ENCODE data around the gene FCRL3. TPM values are rescaled to one million over a fixed set of nuclear protein-coding genes. Genes with fewer than 3 reads are reported as not detected.

Gene FCRL3
- total RNA-seq, 6 experiments from 2014 or later = 0.12 to 0.60 (median 0.20) TPM

DNA sequence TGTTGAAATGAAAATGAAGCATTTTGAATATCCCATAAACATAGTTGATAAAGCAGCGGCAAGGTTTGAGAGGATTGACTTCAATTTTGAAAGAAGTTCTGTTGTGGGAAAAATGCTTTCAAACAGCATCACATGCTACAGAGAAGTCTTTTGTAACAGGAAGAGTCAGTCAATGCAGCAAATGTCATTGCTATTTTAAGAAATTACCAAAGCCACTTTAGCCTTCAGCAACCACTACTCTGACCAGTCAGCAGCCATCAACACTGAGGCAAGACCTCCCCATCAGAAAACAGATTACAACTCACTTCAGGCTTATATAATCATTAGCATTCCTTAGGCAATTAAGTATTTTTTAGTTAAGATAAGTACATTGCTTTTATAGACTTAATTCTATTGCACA lies 33.8 kb upstream of the FCRL3 start:
- DNase-seq (no peak), ATAC-seq (peak in 2 of 4 donors; percentile 30 to 61)
- Histone ChIP-seq H3K4me3 (no peak overlapping the region), H3K9me3 (no peaks in the 10 kb centered on the region), H3K4me1 (no peaks in the 10 kb centered on the region), H3K36me3 (no peaks in the 10 kb centered on the region), H3K27ac (no peak overlapping the region), H3K27me3 (no peaks in the 10 kb centered on the region)
- intact Hi-C loops (cut with DNase I) = no loop called here
- TF ChIP-seq POLR2A (IDR thresholded peaks at IDR 0.05) = no peak
- TF ChIP-seq, protein P1, sequence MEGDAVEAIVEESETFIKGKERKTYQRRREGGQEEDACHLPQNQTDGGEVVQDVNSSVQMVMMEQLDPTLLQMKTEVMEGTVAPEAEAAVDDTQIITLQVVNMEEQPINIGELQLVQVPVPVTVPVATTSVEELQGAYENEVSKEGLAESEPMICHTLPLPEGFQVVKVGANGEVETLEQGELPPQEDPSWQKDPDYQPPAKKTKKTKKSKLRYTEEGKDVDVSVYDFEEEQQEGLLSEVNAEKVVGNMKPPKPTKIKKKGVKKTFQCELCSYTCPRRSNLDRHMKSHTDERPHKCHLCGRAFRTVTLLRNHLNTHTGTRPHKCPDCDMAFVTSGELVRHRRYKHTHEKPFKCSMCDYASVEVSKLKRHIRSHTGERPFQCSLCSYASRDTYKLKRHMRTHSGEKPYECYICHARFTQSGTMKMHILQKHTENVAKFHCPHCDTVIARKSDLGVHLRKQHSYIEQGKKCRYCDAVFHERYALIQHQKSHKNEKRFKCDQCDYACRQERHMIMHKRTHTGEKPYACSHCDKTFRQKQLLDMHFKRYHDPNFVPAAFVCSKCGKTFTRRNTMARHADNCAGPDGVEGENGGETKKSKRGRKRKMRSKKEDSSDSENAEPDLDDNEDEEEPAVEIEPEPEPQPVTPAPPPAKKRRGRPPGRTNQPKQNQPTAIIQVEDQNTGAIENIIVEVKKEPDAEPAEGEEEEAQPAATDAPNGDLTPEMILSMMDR (IDR thresholded peaks at IDR 0.05) = no peak
- WGBS (ENCODE audit: insufficient coverage, low coverage, low lambda C conversion rate, missing lambda C conversion rate) = 27% methylated on average over 1 of the region's 1 CpG

DNA sequence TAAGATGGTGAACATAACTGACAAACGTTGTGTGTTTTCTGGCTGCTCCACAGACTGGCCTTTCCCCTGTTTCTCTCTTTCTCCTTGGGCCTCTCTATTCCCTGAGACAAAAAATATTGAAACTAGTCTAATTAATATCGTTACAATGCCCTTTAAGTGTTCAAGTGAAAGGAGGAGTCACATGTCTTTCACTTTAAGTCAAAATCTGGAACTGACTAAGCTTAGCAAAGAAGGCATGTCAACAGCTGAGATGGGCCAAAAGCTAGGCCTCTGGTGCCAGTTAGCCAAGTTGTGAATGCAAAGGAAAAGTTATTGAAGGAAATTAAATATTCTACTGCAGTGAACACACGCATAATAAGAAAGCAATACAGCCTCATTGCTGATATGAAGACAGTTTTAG lies 32.2 kb upstream of the FCRL3 start:
- H3K4me3 ChIP-seq = no peak overlapping the region
- WGBS (ENCODE audit: insufficient coverage, low coverage, low lambda C conversion rate, missing lambda C conversion rate) = 41% methylated on average over 3 of the region's 3 CpGs
- intact Hi-C loops (cut with DNase I) = no loop called here
- ATAC-seq (no peak), DNase-seq (no peak)
- TF ChIP-seq, protein P1 (IDR thresholded peaks at IDR 0.05) = no peak
- TF ChIP-seq POLR2A (IDR thresholded peaks at IDR 0.05) = no peak
- H3K36me3 ChIP-seq = no peaks in the 10 kb centered on the region
- H3K27me3 ChIP-seq = no peaks in the 10 kb centered on the region
- no peak overlapping the region for H3K27ac ChIP-seq
- H3K4me1 ChIP-seq = no peaks in the 10 kb centered on the region
- no peaks in the 10 kb centered on the region for H3K9me3 ChIP-seq

DNA sequence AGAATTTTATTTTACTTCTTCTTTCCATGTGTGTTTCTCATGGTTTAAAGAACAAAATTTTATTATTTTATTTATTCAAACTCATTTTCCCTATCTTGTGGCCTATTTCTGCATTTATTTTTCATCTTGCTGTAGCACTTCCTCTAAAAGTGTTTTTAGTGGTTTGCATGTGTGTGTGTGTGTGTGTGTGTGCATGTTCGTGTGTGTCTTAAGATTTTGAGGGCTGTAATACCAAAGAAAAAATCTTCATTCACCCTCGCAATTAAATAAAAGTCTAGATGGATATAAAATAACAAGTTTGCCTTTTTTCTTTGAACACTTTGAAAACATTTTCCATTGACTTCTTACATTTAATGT lies 24.6 kb upstream of the FCRL3 start:
- no peak for ATAC-seq
- intact Hi-C loops (cut with DNase I) = no loop called here
- no peak overlapping the region for H3K4me3 ChIP-seq
- H3K9me3 ChIP-seq = no peaks in the 10 kb centered on the region
- H3K27me3 ChIP-seq = no peaks in the 10 kb centered on the region
- WGBS (ENCODE audit: insufficient coverage, low coverage, low lambda C conversion rate, missing lambda C conversion rate) = 28% methylated on average over 2 of the region's 2 CpGs
- no peak overlapping the region for H3K27ac ChIP-seq
- H3K4me1 ChIP-seq = no peaks in the 10 kb centered on the region
- H3K36me3 ChIP-seq = no peaks in the 10 kb centered on the region
- TF ChIP-seq, protein P1 (IDR thresholded peaks at IDR 0.05) = no peak
- no peak for TF ChIP-seq POLR2A (IDR thresholded peaks at IDR 0.05)
- DNase-seq = no peak

DNA sequence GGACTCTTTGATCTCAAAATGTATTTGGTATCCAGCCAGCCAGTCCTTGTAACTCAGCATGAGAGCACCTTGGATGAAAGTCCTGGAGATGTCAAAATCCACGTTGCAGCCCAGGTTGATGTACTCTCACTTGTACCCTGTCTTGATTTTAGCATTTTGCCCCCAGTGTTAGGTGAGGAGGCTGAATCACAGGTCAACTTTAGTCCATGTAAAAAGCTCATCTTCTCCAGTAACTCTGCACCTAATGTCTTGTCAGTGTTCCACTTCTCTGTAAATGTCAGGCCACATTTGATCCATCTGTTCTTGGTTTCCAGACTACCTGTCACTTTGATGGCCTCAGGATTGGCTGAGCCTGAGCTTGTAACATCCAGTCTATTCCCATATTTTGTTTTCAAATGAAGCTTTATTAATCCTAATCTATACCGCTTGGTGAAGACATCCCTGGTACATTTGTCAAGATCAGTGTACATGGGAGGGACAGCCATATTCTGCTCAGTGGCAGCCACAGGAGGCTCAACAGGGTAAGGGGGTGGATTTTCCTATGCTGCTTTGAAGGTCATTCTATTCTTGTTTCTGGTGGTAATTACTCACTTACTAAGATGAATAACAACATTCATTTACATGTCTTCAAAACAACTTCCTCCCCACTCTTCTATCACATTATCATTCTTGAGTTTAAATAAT lies 24.1 kb upstream of the FCRL3 start:
- no peaks in the 10 kb centered on the region for H3K9me3 ChIP-seq
- WGBS (ENCODE audit: insufficient coverage, low coverage, low lambda C conversion rate, missing lambda C conversion rate) = 67% methylated on average over 2 of the region's 2 CpGs
- no peaks in the 10 kb centered on the region for H3K27me3 ChIP-seq
- ATAC-seq = no peak
- intact Hi-C loops (cut with DNase I) = no loop called here
- no peak overlapping the region for H3K27ac ChIP-seq
- no peak for DNase-seq
- no peaks in the 10 kb centered on the region for H3K4me1 ChIP-seq
- TF ChIP-seq, protein P1 (IDR thresholded peaks at IDR 0.05) = no peak
- TF ChIP-seq POLR2A (IDR thresholded peaks at IDR 0.05) = no peak
- no peaks in the 10 kb centered on the region for H3K36me3 ChIP-seq
- no peak overlapping the region for H3K4me3 ChIP-seq

All from right lobe of liver (tissue), 6 donors.